GM12892 (cell line): ENCODE measurements around the gene NPHS1.

Source experiments
- DNase-seq: peaks from one replicate; pipeline ENCODE4 v3.0.0; 2011; ENCODE audit not compliant: insufficient read length
- FAIRE-seq: peaks from 2 replicates; lab custom pipeline; 2011; peaks lifted over from hg19 to GRCh38; lab: Jason Lieb, UNC
- POLR2A ChIP-seq: IDR thresholded peaks from 2 replicates; pipeline ENCODE4 v1.6.1; 2011; ENCODE audit warnings: low read depth, low read length, control low read depth
- POLR2AphosphoS5 ChIP-seq: IDR thresholded peaks from 2 replicates; pipeline ENCODE4 v1.6.1; 2011; ENCODE audit warnings: low read depth, low read length, control low read depth
- TAF1 ChIP-seq: IDR thresholded peaks from 2 replicates; pipeline ENCODE4 v1.6.1; 2011; ENCODE audit warnings: low read depth, mild to moderate bottlenecking, control low read depth, low read length, borderline replicate concordance

The NPHS1 gene

DNA sequence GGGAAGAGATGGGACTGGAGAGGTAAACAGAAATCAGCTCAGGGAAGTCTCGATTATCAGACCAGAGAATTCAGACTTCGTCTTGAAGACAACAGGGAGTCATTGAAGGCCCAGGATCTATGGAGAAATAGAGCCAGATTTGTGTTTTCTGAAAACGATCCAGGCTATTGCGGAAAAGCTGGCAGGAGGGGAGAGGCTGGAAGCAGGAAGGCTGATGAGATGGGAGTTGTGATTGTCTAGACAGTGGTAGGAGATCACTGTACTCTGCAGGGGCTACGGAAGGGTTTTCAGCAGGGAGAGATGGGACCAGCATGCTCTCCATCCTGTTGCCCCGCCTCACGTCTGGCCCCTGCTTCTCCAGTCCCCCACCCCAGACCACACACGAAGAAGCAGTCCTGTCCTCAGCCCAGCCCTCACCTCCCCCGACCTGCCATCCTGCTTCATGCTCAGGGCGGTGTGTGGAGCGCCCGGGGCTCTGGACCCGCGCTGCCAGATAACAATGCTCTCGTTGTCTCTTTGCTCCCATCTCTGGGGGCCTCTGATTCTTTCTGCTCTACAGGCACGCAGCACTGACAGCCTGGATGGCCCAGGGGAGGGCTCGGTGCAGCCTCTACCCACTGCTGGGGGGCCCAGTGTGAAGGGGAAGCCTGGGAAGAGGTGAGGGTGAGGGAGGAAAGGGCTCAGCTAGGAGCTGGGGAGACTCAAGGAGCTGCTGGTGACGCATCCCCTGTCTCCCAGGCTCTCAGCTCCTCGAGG is 75.0 kb downstream of the NPHS1 start:
- DNase-seq: no peak
- peak; percentile 36 for FAIRE-seq
- TF ChIP-seq TAF1: no peak
- TF ChIP-seq POLR2AphosphoS5: no peak
- TF ChIP-seq POLR2A: no peak

DNA sequence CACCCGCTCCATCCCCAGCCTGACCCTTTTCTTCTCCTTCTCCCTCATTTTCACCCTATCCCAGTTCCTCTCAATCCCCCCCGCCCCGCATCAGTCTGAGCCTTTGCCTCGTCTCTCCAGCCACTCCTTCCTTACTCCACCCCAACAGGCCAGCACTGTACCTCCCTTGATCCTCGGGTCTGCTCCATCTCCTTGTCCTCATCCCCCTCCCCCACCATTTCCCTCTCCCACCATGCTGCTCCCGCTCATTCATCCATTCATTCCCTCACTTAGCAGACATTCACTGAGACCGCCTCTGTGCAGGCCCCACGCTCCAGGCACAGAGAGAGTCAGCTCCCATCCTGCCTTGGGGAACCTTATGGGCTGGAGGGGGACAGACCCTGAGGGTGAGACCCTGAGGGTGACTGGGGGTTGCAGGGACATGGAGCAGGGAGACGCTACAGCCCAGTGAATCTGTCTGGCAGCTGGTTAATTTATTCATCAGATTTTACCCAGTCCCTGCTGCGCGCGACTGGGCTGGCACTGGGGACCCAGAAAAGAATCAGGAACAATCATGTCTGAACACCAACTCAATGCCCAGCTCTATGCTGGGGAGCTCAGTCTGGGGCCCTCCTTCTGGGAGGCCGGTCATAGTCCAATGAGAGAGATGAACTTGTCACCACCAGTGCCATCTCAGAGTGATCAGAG is 76.1 kb downstream of the NPHS1 start:
- TF ChIP-seq TAF1 (no peak), POLR2A (no peak), POLR2AphosphoS5 (no peak)
- FAIRE-seq: peak; percentile 33
- no peak for DNase-seq
